ENCODE data around the gene TRRAP. TPM values are rescaled to one million over a fixed set of nuclear protein-coding genes. Genes with fewer than 3 reads are reported as not detected.

The TRRAP gene
- total RNA-seq, 1 donor from 2014 or later, result 14.3 TPM

GRCh38 chr7:98880485-98880884, 2.2 kb downstream of the TRRAP start:
- intact Hi-C loops (cut with DNase I), result no loop called here
- ATAC-seq, result no peak
- no peak for DNase-seq (ENCODE audit: missing footprints)

GRCh38 chr7:98881561-98882315, 3.4 kb downstream of the TRRAP start:
- DNase-seq (ENCODE audit: missing footprints) (no peak), ATAC-seq (no peak)
- intact Hi-C loops (cut with DNase I), result no loop called here

- intact Hi-C loops (cut with DNase I), result no loop called here
- no peak for DNase-seq (ENCODE audit: missing footprints)
- ATAC-seq, result no peak
Measured at GRCh38 chr7:98884416-98884815, 6.1 kb downstream of the TRRAP start.

- intact Hi-C loops (cut with DNase I), result no loop called here
- DNase-seq (ENCODE audit: missing footprints), result no peak
- no peak for ATAC-seq
Measured at GRCh38 chr7:98887038-98887437, 8.7 kb downstream of the TRRAP start.

- intact Hi-C loops (cut with DNase I), result no loop called here
- ATAC-seq (no peak), DNase-seq (ENCODE audit: missing footprints) (no peak)
Measured at GRCh38 chr7:98892609-98893008, 14.3 kb downstream of the TRRAP start.

- intact Hi-C loops (cut with DNase I), result no loop called here
- DNase-seq (ENCODE audit: missing footprints), result no peak
- ATAC-seq, result no peak
Measured at GRCh38 chr7:98899816-98900215, 21.5 kb downstream of the TRRAP start.

GRCh38 chr7:98900815-98901214, 22.5 kb downstream of the TRRAP start:
- DNase-seq (ENCODE audit: missing footprints), result no peak
- intact Hi-C loops (cut with DNase I), result no loop called here
- no peak for ATAC-seq

- no peak for DNase-seq (ENCODE audit: missing footprints)
- no peak for ATAC-seq
- intact Hi-C loops (cut with DNase I), result no loop called here
Measured at GRCh38 chr7:98902523-98902922, 24.2 kb downstream of the TRRAP start.

- ATAC-seq, result no peak
- DNase-seq (ENCODE audit: missing footprints), result no peak
- intact Hi-C loops (cut with DNase I), result no loop called here
Measured at GRCh38 chr7:98903246-98903645, 24.9 kb downstream of the TRRAP start.

- ATAC-seq (no peak), DNase-seq (ENCODE audit: missing footprints) (no peak)
- intact Hi-C loops (cut with DNase I), result no loop called here
Measured at GRCh38 chr7:98907570-98907969, 29.2 kb downstream of the TRRAP start.

GRCh38 chr7:98908585-98908984, 30.3 kb downstream of the TRRAP start:
- intact Hi-C loops (cut with DNase I), result no loop called here
- no peak for DNase-seq (ENCODE audit: missing footprints)
- no peak for ATAC-seq

- DNase-seq (ENCODE audit: missing footprints) (no peak), ATAC-seq (peak; percentile 63)
- intact Hi-C loops (cut with DNase I), result no loop called here
Measured at GRCh38 chr7:98909487-98909886, 31.2 kb downstream of the TRRAP start.

- intact Hi-C loops (cut with DNase I), result no loop called here
- DNase-seq (ENCODE audit: missing footprints) (no peak), ATAC-seq (no peak)
Measured at GRCh38 chr7:98910427-98910826, 32.1 kb downstream of the TRRAP start.

GRCh38 chr7:98911916-98912315, 33.6 kb downstream of the TRRAP start:
- intact Hi-C loops (cut with DNase I), result no loop called here
- ATAC-seq, result no peak
- DNase-seq (ENCODE audit: missing footprints), result no peak

GRCh38 chr7:98913026-98913425, 34.7 kb downstream of the TRRAP start:
- intact Hi-C loops (cut with DNase I), result no loop called here
- no peak for ATAC-seq
- DNase-seq (ENCODE audit: missing footprints), result no peak

GRCh38 chr7:98913612-98914011, 35.3 kb downstream of the TRRAP start:
- intact Hi-C loops (cut with DNase I), result no loop called here
- no peak for DNase-seq (ENCODE audit: missing footprints)
- no peak for ATAC-seq

- DNase-seq (ENCODE audit: missing footprints) (no peak), ATAC-seq (no peak)
- intact Hi-C loops (cut with DNase I), result no loop called here
Measured at GRCh38 chr7:98917331-98917730, 39.0 kb downstream of the TRRAP start.

GRCh38 chr7:98921608-98922372, 43.5 kb downstream of the TRRAP start:
- ATAC-seq, result peak; percentile 23
- no peak for DNase-seq (ENCODE audit: missing footprints)
- intact Hi-C loops (cut with DNase I), result no loop called here

GRCh38 chr7:98922392-98923187, 44.3 kb downstream of the TRRAP start:
- intact Hi-C loops (cut with DNase I), result no loop called here
- ATAC-seq (peak; percentile 50), DNase-seq (ENCODE audit: missing footprints) (no peak)

- ATAC-seq (no peak), DNase-seq (ENCODE audit: missing footprints) (no peak)
- intact Hi-C loops (cut with DNase I), result no loop called here
Measured at GRCh38 chr7:98923512-98923911, 45.2 kb downstream of the TRRAP start.

Measured in Right ventricle myocardium inferior (tissue), 1 donor.